Measurements from ENCODE around the gene AP5S1. TPM values are rescaled to one million over a fixed set of nuclear protein-coding genes. Genes with fewer than 3 reads are reported as not detected.

Gene AP5S1
- total and polyA plus RNA-seq, 9 of the 15 experiments (the other 6 are each of a cell fraction or from before 2014, with no cell fraction given) = 2.6 to 8.8 (median 4.4) TPM

DNA sequence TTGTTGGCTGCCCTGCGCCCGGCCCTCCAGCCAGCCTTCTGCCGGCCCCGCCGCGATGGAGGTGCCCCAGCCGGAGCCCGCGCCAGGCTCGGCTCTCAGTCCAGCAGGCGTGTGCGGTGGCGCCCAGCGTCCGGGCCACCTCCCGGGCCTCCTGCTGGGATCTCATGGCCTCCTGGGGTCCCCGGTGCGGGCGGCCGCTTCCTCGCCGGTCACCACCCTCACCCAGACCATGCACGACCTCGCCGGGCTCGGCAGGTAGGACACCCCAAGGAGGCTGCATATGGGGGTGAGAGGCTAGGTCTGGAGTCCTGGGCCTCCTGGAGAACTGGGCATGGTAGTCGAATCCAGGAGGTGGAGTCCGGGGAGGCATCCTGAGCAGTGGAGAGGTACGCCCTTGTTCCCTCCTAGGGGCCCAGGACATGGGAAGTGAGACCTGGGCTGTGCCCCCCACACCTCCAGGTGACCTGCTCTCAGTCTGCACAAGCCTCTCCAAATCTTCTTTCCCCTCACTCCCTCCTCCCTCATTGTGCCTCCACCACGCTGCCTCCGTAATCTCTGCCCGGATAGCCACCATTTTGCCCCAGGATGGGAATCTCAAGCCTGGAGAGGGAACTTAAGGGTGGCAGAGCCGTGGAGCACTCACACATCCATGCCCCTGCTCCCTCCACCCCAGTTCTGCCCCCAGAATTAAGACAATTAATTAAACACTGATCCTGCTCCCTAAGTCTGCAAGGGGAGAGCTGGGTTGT is 23.7 kb upstream of the AP5S1 start (continued):
- TF ChIP-seq, protein P1, sequence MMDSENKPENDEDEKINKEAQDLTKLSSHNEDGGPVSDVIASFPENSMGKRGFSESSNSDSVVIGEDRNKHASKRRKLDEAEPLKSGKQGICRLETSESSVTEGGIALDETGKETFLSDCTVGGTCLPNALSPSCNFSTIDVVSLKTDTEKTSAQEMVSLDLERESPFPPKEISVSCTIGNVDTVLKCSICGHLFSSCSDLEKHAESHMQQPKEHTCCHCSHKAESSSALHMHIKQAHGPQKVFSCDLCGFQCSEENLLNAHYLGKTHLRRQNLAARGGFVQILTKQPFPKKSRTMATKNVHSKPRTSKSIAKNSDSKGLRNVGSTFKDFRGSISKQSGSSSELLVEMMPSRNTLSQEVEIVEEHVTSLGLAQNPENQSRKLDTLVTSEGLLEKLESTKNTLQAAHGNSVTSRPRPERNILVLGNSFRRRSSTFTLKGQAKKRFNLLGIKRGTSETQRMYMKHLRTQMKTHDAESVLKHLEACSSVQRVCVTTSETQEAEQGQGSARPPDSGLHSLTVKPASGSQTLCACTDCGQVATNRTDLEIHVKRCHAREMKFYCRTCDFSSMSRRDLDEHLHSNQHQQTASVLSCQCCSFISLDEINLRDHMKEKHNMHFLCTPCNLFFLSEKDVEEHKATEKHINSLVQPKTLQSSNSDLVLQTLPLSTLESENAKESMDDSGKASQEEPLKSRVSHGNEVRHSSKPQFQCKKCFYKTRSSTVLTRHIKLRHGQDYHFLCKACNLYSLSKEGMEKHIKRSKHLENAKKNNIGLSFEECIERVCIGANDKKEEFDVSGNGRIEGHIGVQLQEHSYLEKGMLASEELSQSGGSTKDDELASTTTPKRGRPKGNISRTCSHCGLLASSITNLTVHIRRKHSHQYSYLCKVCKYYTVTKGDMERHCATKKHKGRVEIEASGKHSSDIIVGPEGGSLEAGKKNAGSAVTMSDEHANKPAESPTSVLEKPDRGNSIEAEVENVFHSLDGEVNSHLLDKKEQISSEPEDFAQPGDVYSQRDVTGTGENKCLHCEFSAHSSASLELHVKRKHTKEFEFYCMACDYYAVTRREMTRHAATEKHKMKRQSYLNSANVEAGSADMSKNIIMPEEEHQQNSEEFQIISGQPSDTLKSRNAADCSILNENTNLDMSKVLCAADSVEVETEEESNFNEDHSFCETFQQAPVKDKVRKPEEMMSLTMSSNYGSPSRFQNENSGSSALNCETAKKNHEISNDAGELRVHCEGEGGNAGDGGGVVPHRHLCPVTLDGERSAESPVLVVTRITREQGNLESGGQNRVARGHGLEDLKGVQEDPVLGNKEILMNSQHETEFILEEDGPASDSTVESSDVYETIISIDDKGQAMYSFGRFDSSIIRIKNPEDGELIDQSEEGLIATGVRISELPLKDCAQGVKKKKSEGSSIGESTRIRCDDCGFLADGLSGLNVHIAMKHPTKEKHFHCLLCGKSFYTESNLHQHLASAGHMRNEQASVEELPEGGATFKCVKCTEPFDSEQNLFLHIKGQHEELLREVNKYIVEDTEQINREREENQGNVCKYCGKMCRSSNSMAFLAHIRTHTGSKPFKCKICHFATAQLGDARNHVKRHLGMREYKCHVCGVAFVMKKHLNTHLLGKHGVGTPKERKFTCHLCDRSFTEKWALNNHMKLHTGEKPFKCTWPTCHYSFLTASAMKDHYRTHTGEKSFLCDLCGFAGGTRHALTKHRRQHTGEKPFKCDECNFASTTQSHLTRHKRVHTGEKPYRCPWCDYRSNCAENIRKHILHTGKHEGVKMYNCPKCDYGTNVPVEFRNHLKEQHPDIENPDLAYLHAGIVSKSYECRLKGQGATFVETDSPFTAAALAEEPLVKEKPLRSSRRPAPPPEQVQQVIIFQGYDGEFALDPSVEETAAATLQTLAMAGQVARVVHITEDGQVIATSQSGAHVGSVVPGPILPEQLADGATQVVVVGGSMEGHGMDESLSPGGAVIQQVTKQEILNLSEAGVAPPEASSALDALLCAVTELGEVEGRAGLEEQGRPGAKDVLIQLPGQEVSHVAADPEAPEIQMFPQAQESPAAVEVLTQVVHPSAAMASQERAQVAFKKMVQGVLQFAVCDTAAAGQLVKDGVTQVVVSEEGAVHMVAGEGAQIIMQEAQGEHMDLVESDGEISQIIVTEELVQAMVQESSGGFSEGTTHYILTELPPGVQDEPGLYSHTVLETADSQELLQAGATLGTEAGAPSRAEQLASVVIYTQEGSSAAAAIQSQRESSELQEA (IDR thresholded peaks at IDR 0.05; ENCODE audit: low read depth) = no peak
- TF ChIP-seq NCOA2 (IDR thresholded peaks at IDR 0.05; ENCODE audit: partially characterized antibody in 2 of 2) (no peak), ZNF274 (IDR thresholded peaks at IDR 0.05; ENCODE audit: borderline replicate concordance, low read depth, low read length) (no peak)
- TF ChIP-seq, protein P2, sequence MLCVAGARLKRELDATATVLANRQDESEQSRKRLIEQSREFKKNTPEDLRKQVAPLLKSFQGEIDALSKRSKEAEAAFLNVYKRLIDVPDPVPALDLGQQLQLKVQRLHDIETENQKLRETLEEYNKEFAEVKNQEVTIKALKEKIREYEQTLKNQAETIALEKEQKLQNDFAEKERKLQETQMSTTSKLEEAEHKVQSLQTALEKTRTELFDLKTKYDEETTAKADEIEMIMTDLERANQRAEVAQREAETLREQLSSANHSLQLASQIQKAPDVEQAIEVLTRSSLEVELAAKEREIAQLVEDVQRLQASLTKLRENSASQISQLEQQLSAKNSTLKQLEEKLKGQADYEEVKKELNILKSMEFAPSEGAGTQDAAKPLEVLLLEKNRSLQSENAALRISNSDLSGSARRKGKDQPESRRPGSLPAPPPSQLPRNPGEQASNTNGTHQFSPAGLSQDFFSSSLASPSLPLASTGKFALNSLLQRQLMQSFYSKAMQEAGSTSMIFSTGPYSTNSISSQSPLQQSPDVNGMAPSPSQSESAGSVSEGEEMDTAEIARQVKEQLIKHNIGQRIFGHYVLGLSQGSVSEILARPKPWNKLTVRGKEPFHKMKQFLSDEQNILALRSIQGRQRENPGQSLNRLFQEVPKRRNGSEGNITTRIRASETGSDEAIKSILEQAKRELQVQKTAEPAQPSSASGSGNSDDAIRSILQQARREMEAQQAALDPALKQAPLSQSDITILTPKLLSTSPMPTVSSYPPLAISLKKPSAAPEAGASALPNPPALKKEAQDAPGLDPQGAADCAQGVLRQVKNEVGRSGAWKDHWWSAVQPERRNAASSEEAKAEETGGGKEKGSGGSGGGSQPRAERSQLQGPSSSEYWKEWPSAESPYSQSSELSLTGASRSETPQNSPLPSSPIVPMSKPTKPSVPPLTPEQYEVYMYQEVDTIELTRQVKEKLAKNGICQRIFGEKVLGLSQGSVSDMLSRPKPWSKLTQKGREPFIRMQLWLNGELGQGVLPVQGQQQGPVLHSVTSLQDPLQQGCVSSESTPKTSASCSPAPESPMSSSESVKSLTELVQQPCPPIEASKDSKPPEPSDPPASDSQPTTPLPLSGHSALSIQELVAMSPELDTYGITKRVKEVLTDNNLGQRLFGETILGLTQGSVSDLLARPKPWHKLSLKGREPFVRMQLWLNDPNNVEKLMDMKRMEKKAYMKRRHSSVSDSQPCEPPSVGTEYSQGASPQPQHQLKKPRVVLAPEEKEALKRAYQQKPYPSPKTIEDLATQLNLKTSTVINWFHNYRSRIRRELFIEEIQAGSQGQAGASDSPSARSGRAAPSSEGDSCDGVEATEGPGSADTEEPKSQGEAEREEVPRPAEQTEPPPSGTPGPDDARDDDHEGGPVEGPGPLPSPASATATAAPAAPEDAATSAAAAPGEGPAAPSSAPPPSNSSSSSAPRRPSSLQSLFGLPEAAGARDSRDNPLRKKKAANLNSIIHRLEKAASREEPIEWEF (CRISPR knock-in tag; IDR thresholded peaks at IDR 0.05) = no peak

All from K562 (cell line).